Breast epithelium (tissue), 4 donors: Measurements from ENCODE around the gene PLEKHB1. TPM values are rescaled to one million over a fixed set of nuclear protein-coding genes. Genes with fewer than 3 reads are reported as not detected.

Experiments used
- DNase-seq, 2 donors: peaks; one replicate each; pipeline ENCODE4 v3.0.0-alpha.2; 2019; ENCODE audit warnings: low spot score in 2 of 2
- H3K27ac ChIP-seq, 2 donors: fragments of 200-600 bp; sonication (generic) in 1 of 2; one replicate each; pipeline ENCODE4 v1.5.1; 2016 to 2019; ENCODE audit warnings: mild to moderate bottlenecking in 1 of 2
- H3K27me3 ChIP-seq, 2 donors: fragments of 200-600 bp; sonication (generic) in 1 of 2; one replicate each; pipeline versions ENCODE4 v1.5.1 to v1.6.0; 2017 to 2019; ENCODE audit warnings: control low read depth in 1 of 2, mild to moderate bottlenecking in 1 of 2
- H3K36me3 ChIP-seq: fragments of 200-600 bp; one replicate; pipeline ENCODE4 v1.5.1; 2019
- H3K4me1 ChIP-seq, 2 donors: fragments of 200-600 bp; sonication (generic); one replicate each; pipeline ENCODE4 v1.5.1; 2016 to 2019; ENCODE audit warnings: control low read depth in 1 of 2
- H3K4me3 ChIP-seq, 3 donors: fragments of 200-600 bp; sonication (generic); 1 replicate in 2 of 3; 2 replicates in 1 of 3; pipeline ENCODE4 v1.5.1; 2016 to 2019; ENCODE audit warnings: mild to moderate bottlenecking in 3 of 3, moderate library complexity in 2 of 3
- H3K9me3 ChIP-seq, 2 donors: fragments of 200-600 bp; sonication (generic) in 1 of 2; one replicate each; pipeline ENCODE4 v1.5.1; 2016 to 2019; ENCODE audit warnings: control low read depth in 1 of 2
- POLR2A ChIP-seq: fragments of 450-650 bp; IDR thresholded peaks from one replicate; pipeline ENCODE4 v1.6.1; 2016; ENCODE audit warnings: antibody characterized with exemption, mild to moderate bottlenecking, moderate library complexity
- POLR2AphosphoS5 ChIP-seq, 3 donors: sonication (generic); formaldehyde crosslinking; IDR thresholded peaks; one replicate each; pipeline ENCODE4 v1.6.1; 2017; ENCODE audit warnings: antibody characterized with exemption in 3 of 3
- intact Hi-C: fragments of 100-400 bp; cut with DNase I; formaldehyde crosslinking; loops from one replicate; pipeline ENCODE4 v1.15.1; 2023; ENCODE audit warnings: low total_unique reads
- total RNA-seq, 3 donors: library from RNA; depleted of rRNA; stranded (reverse); fragments of >200 nt; gene quantifications; one replicate each; pipeline ENCODE4 v1.1.0, GENCODE V29; 2016
- TF ChIP-seq, protein P1 (sequence below), 3 donors: fragments of 450-650 bp; IDR thresholded peaks; one replicate each; pipeline ENCODE4 v1.5.1; 2016 to 2017; ENCODE audit warnings: antibody characterized with exemption in 3 of 3, mild to moderate bottlenecking in 3 of 3, moderate library complexity in 3 of 3

The PLEKHB1 gene
- total RNA-seq, 3 donors from 2014 or later = 0.80 to 49.6 (median 17.0) TPM

DNA sequence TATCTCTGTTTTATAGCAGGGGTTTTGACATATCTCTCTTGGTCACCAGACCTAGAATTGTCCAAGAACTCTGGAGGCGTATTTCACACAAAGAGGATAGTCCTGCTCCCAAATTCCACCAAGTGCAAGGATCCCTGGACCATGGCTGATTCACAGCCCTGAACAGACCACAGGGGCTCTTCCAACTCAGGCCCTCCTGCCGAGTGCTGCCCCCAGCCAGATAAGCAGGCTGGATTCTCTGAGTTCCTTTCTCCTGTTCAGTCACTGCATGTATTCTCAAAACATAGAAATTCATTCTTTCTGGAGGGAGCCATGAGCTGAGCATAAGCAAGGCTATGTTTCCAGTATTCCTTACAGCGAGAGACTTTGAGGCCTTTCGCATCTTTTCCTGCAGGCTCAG is 13.4 kb upstream of the PLEKHB1 start:
- Histone ChIP-seq H3K4me1 (no peaks in the 10 kb centered on the region), H3K27me3 (no peaks in the 10 kb centered on the region), H3K4me3 (no peak overlapping the region), H3K36me3 (no peaks in the 10 kb centered on the region), H3K27ac (no peak overlapping the region), H3K9me3 (no peaks in the 10 kb centered on the region)
- TF ChIP-seq, protein P1, sequence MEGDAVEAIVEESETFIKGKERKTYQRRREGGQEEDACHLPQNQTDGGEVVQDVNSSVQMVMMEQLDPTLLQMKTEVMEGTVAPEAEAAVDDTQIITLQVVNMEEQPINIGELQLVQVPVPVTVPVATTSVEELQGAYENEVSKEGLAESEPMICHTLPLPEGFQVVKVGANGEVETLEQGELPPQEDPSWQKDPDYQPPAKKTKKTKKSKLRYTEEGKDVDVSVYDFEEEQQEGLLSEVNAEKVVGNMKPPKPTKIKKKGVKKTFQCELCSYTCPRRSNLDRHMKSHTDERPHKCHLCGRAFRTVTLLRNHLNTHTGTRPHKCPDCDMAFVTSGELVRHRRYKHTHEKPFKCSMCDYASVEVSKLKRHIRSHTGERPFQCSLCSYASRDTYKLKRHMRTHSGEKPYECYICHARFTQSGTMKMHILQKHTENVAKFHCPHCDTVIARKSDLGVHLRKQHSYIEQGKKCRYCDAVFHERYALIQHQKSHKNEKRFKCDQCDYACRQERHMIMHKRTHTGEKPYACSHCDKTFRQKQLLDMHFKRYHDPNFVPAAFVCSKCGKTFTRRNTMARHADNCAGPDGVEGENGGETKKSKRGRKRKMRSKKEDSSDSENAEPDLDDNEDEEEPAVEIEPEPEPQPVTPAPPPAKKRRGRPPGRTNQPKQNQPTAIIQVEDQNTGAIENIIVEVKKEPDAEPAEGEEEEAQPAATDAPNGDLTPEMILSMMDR (IDR thresholded peaks at IDR 0.05) = no peak
- TF ChIP-seq POLR2AphosphoS5 (IDR thresholded peaks at IDR 0.05) = no peak
- TF ChIP-seq POLR2A = no peak
- DNase-seq = no peak
- intact Hi-C loops = no loop called here

DNA sequence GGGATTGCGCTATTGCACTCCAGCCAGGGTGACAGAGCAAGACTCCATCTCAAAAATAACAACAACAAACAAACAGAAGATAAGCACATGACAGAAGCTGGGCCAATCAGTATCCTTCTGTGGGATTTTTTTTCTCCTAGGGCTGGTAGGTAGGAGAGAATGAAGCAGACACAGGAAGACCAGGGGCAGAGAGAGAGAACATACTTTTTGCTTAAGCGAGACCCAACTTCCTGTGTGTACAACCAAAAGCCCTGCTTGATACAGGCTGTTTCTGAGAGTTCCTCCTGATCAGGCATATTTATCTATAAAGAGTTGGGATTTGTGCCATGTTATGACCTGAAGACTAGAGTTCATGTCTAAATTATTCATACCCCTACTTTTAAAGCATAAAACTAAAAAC is 12.4 kb upstream of the PLEKHB1 start:
- DNase-seq = no peak
- Histone ChIP-seq H3K4me3 (no peak overlapping the region), H3K27ac (no peak overlapping the region), H3K4me1 (no peaks in the 10 kb centered on the region), H3K27me3 (no peaks in the 10 kb centered on the region), H3K9me3 (no peaks in the 10 kb centered on the region), H3K36me3 (no peaks in the 10 kb centered on the region)
- TF ChIP-seq POLR2A = no peak
- TF ChIP-seq POLR2AphosphoS5 (IDR thresholded peaks at IDR 0.05) = no peak
- TF ChIP-seq, protein P1 (IDR thresholded peaks at IDR 0.05) = no peak
- intact Hi-C loops = no loop called here

DNA sequence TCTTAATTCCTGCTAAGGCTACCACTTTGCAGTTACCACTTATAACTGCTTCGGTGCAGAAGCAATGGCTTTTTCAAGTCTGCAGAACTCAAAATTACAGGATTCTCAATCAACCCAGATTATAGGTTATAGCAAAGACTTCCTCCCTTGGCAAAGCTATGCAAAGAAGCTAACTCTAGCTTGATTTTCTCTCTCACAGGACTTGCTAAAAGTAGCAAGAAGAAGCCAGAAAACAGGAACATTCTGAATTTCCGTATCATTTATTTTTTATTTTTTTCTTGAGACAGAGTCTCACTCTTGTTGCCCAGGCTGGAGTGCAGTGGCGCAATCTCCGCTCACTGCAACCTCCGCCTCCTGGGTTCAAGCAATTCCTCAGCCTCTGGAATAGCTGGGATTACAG is 10.7 kb upstream of the PLEKHB1 start:
- no peaks in the 10 kb centered on the region for H3K27me3 ChIP-seq
- H3K9me3 ChIP-seq = no peaks in the 10 kb centered on the region
- H3K4me3 ChIP-seq = no peak overlapping the region
- H3K4me1 ChIP-seq = no peaks in the 10 kb centered on the region
- H3K27ac ChIP-seq = no peak overlapping the region
- intact Hi-C loops = loop anchor here (2.0 kb wide), 1 partner anchor 17 kb away; no protein-coding TSS in a partner anchor
- no peaks in the 10 kb centered on the region for H3K36me3 ChIP-seq
- no peak for DNase-seq
- TF ChIP-seq POLR2A = no peak
- TF ChIP-seq, protein P1 (IDR thresholded peaks at IDR 0.05) = no peak
- TF ChIP-seq POLR2AphosphoS5 (IDR thresholded peaks at IDR 0.05) = no peak

DNA sequence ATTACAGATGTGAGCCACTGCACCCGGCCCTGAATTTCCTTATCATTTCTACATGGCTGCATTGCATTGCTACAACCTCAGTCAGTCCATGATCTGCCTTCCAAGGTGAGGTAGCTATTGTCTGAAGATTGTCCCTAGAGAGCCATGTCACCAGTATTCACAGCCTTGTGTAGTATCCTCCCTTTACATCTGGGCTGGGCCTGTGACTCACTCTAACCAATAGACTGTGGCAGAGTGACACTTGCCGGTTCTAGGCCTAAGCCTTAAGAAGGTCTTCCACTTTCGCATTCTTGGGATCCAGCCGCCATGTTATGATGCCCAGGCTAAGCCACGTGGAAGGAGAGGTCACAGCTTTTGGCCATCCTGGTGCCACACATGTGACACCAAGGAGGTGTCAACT is 10.1 kb upstream of the PLEKHB1 start:
- Histone ChIP-seq H3K36me3 (no peaks in the 10 kb centered on the region), H3K27me3 (no peaks in the 10 kb centered on the region), H3K27ac (no peak overlapping the region), H3K4me1 (no peaks in the 10 kb centered on the region), H3K4me3 (no peak overlapping the region), H3K9me3 (no peaks in the 10 kb centered on the region)
- intact Hi-C loops = loop anchor here (2.0 kb wide), 1 partner anchor 17 kb away; no protein-coding TSS in a partner anchor
- DNase-seq = no peak
- TF ChIP-seq POLR2AphosphoS5 (IDR thresholded peaks at IDR 0.05) (no peak), POLR2A (no peak)
- TF ChIP-seq, protein P1 (IDR thresholded peaks at IDR 0.05) = no peak

DNA sequence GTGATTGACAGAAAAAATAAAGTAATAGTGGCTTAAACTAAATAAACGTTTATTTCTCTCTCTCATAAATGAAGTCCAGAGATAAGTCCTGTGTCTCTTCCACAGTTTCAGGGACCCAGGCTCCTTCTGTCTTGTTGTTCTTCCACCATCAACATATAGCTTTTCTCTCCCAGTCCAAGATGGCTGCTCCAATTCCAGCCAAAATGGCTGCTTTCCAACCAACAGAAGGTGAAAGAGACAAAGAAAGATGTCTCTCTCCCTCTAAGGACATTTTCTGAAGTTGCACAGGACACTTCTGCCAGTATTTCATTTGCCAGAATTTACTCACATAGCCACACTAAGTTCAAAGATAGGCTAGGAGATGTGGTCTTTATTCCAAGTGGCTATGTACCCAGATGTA is 9.4 kb upstream of the PLEKHB1 start:
- Histone ChIP-seq H3K4me3 (no peak overlapping the region), H3K36me3 (no peaks in the 10 kb centered on the region), H3K4me1 (no peaks in the 10 kb centered on the region), H3K27ac (no peak overlapping the region), H3K9me3 (no peaks in the 10 kb centered on the region), H3K27me3 (no peaks in the 10 kb centered on the region)
- no peak for DNase-seq
- TF ChIP-seq, protein P1 (IDR thresholded peaks at IDR 0.05) = no peak
- TF ChIP-seq POLR2A (no peak), POLR2AphosphoS5 (IDR thresholded peaks at IDR 0.05) (no peak)
- intact Hi-C loops = loop anchor here (2.0 kb wide), 1 partner anchor 16 kb away; no protein-coding TSS in a partner anchor
